Naive thymus-derived CD4-positive, alpha-beta T cell (primary cell): Measurements from ENCODE around the gene COG1. TPM values are rescaled to one million over a fixed set of nuclear protein-coding genes. Genes with fewer than 3 reads are reported as not detected.
A peak's percentile ranks its signal among the peaks of the same experiment; 100 is the strongest.

Experiments used
- ATAC-seq: fragments of 150-1000 bp; cut with Tn5 transposase; 2 replicates; pipeline ENCODE4 v1.10.0; 2021; ENCODE audit warnings: mild to moderate bottlenecking, moderate library complexity
- CTCF ChIA-PET: fragments of 350-600 bp; sonication (Branson Sonifier 250); formaldehyde crosslinking; loops from one replicate; lab custom pipeline; 2021; ENCODE audit warnings: antibody characterized with exemption; lab: Charles Lee
- POLR2A ChIA-PET: fragments of 350-600 bp; sonication (Branson Sonifier 250); formaldehyde crosslinking; loops from one replicate; lab custom pipeline; 2021; ENCODE audit warnings: antibody characterized with exemption, inconsistent platforms; lab: Charles Lee
- DNase-seq, 9 donors: peaks; one replicate each; pipeline versions ENCODE4 v3.0.0 to v3.0.0-alpha.2; 2020 to 2022; ENCODE audit warnings: mixed read lengths in 1 of 9
- H3K27ac ChIP-seq: one replicate; pipeline ENCODE4 v1.7.0; 2013; ENCODE audit warnings: mild to moderate bottlenecking, low read depth, low read length, moderate library complexity
- H3K27me3 ChIP-seq, 2 donors: one replicate each; pipeline ENCODE4 v1.7.0; 2013; ENCODE audit warnings: low read length in 2 of 2, mild to moderate bottlenecking in 2 of 2, moderate library complexity in 2 of 2; ENCODE audit not compliant: control insufficient read depth in 2 of 2, insufficient read depth in 2 of 2
- H3K36me3 ChIP-seq, 3 experiments: 1 replicate in 2 of 3; 2 replicates in 1 of 3; pipeline ENCODE4 v1.7.0; 2013; ENCODE audit warnings: low read length in 3 of 3, mild to moderate bottlenecking in 3 of 3, moderate library complexity in 1 of 3; ENCODE audit not compliant: insufficient read depth in 3 of 3, control insufficient read depth in 2 of 3
- H3K4me1 ChIP-seq, 2 donors: one replicate each; pipeline ENCODE4 v1.7.0; 2013; ENCODE audit warnings: low read length in 2 of 2, mild to moderate bottlenecking in 2 of 2, moderate library complexity in 1 of 2; ENCODE audit not compliant: control insufficient read depth in 2 of 2, insufficient read depth in 2 of 2
- H3K4me3 ChIP-seq: 2 replicates; pipeline ENCODE4 v1.7.0; 2013; ENCODE audit warnings: mild to moderate bottlenecking, low read length
- H3K9me3 ChIP-seq, 3 experiments: 1 replicate in 2 of 3; 2 replicates in 1 of 3; pipeline ENCODE4 v1.7.0; 2013; ENCODE audit warnings: low read length in 3 of 3; ENCODE audit not compliant: control insufficient read depth in 2 of 3
- H3K27ac Mint-ChIP-seq, 9 donors: one replicate each; pipeline ENCODE4 v1.8.0; 2020 to 2022; ENCODE audit warnings: mixed read lengths in 9 of 9, mild to moderate bottlenecking in 8 of 9, moderate library complexity in 5 of 9, inconsistent platforms in 2 of 9
- H3K27me3 Mint-ChIP-seq, 5 donors: one replicate each; pipeline ENCODE4 v1.8.0; 2021 to 2022; ENCODE audit warnings: mixed read lengths in 5 of 5, mild to moderate bottlenecking in 1 of 5
- H3K36me3 Mint-ChIP-seq, 5 donors: one replicate each; pipeline ENCODE4 v1.8.0; 2020 to 2022; ENCODE audit warnings: mixed read lengths in 5 of 5, mild to moderate bottlenecking in 3 of 5, inconsistent platforms in 1 of 5
- H3K4me1 Mint-ChIP-seq, 7 donors: one replicate each; pipeline ENCODE4 v1.8.0; 2020 to 2022; ENCODE audit warnings: mixed read lengths in 7 of 7, mild to moderate bottlenecking in 3 of 7, inconsistent platforms in 1 of 7
- H3K4me3 Mint-ChIP-seq, 10 donors: one replicate each; pipeline ENCODE4 v1.8.0; 2020 to 2022; ENCODE audit warnings: mild to moderate bottlenecking in 10 of 10, mixed read lengths in 10 of 10, moderate library complexity in 6 of 10, inconsistent platforms in 2 of 10
- H3K9me3 Mint-ChIP-seq, 11 donors: one replicate each; pipeline ENCODE4 v1.8.0; 2020 to 2022; ENCODE audit warnings: mixed read lengths in 11 of 11, mild to moderate bottlenecking in 4 of 11, inconsistent platforms in 1 of 11, moderate library complexity in 1 of 11
- intact Hi-C, 2 donors: fragments of 100-400 bp; cut with micrococcal nuclease; formaldehyde crosslinking; loops; one replicate each; pipeline ENCODE4 v1.15.1; 2023
- polyA plus RNA-seq, 2 donors: library from polyadenylated mRNA; unstranded; fragments of 300-500 nt; fragmentation: Illumina TruSeq; gene quantifications; one replicate each; pipeline ENCODE4 v1.2.3, GENCODE V29; 2021
- total RNA-seq, 6 experiments: library from RNA in 5 of 6; stranded (reverse) in 5 of 6; gene quantifications; 1 replicate in 5 of 6; 2 replicates in 1 of 6; pipeline ENCODE4 v1.2.3 and lab custom pipeline; 2021 to 2026

Gene COG1
- total and polyA plus RNA-seq, 7 experiments from 2014 or later, result 25.2 to 92.7 (median 59.5) TPM

GRCh38 chr17:73197161-73197560 is 4.3 kb downstream of the COG1 start:
- Mint-ChIP-seq H3K4me1 (peaks cover 22 to 48% (median 42%) of the 10 kb centered on the region in 7 donors), H3K9me3 (peaks cover 0 to 3% (median 0%) of the 10 kb centered on the region in 11 donors), H3K27me3 (no peaks in the 10 kb centered on the region), H3K27ac (peak overlapping the region in 3 of 9 donors; percentile 39 to 80 (median 61)), H3K4me3 (peak overlapping the region in 1 of 10 donors; percentile 68), H3K36me3 (peaks cover 25 to 61% (median 35%) of the 10 kb centered on the region in 5 donors)
- peaks cover 9 to 13% of the 10 kb centered on the region in 2 donors for H3K4me1 ChIP-seq
- intact Hi-C loops, result no loop called here
- no peaks in the 10 kb centered on the region for H3K9me3 ChIP-seq
- ChIA-PET POLR2A (no interaction called here), CTCF (interaction anchor here (0.7 to 1.3 kb wide), 2 partner anchors 173 to 1262 kb away, joined by 3 to 4 read pairs; no protein-coding TSS in a partner anchor)
- no peak overlapping the region for H3K27ac ChIP-seq
- H3K4me3 ChIP-seq, result no peak overlapping the region
- no peaks in the 10 kb centered on the region for H3K27me3 ChIP-seq
- peaks cover 10 to 63% (median 20%) of the 10 kb centered on the region in 3 experiments for H3K36me3 ChIP-seq
- ATAC-seq, result no peak
- no peak for DNase-seq

GRCh38 chr17:73198201-73198929 is 5.5 kb downstream of the COG1 start:
- intact Hi-C loops, result no loop called here
- Mint-ChIP-seq H3K4me1 (peaks cover 25 to 60% (median 52%) of the 10 kb centered on the region in 7 donors), H3K27ac (peak overlapping the region in 4 of 9 donors; percentile 3 to 64 (median 50)), H3K9me3 (peaks cover 0 to 3% (median 0%) of the 10 kb centered on the region in 11 donors), H3K36me3 (peaks cover 30 to 70% (median 36%) of the 10 kb centered on the region in 5 donors), H3K27me3 (no peaks in the 10 kb centered on the region), H3K4me3 (no peak overlapping the region)
- H3K36me3 ChIP-seq, result peaks cover 10 to 71% (median 20%) of the 10 kb centered on the region in 3 experiments
- DNase-seq (no peak), ATAC-seq (no peak)
- ChIA-PET CTCF (no interaction called here), POLR2A (no interaction called here)
- H3K27me3 ChIP-seq, result no peaks in the 10 kb centered on the region
- peaks cover 9 to 24% of the 10 kb centered on the region in 2 donors for H3K4me1 ChIP-seq
- no peak overlapping the region for H3K27ac ChIP-seq
- no peaks in the 10 kb centered on the region for H3K9me3 ChIP-seq
- H3K4me3 ChIP-seq, result no peak overlapping the region

GRCh38 chr17:73198930-73199260 is 6.0 kb downstream of the COG1 start:
- ATAC-seq, result no peak
- peaks cover 10 to 25% of the 10 kb centered on the region in 2 donors for H3K4me1 ChIP-seq
- Mint-ChIP-seq H3K9me3 (peaks cover 0 to 3% (median 0%) of the 10 kb centered on the region in 11 donors), H3K27ac (peak overlapping the region in 1 of 9 donors; percentile 36), H3K36me3 (peaks cover 34 to 75% (median 36%) of the 10 kb centered on the region in 5 donors), H3K27me3 (no peaks in the 10 kb centered on the region), H3K4me3 (no peak overlapping the region), H3K4me1 (peaks cover 24 to 60% (median 52%) of the 10 kb centered on the region in 7 donors)
- H3K27ac ChIP-seq, result no peak overlapping the region
- H3K9me3 ChIP-seq, result no peaks in the 10 kb centered on the region
- intact Hi-C loops, result no loop called here
- ChIA-PET CTCF (no interaction called here), POLR2A (no interaction called here)
- H3K27me3 ChIP-seq, result no peaks in the 10 kb centered on the region
- H3K4me3 ChIP-seq, result no peak overlapping the region
- H3K36me3 ChIP-seq, result peaks cover 10 to 74% (median 20%) of the 10 kb centered on the region in 3 experiments
- no peak for DNase-seq

DNA sequence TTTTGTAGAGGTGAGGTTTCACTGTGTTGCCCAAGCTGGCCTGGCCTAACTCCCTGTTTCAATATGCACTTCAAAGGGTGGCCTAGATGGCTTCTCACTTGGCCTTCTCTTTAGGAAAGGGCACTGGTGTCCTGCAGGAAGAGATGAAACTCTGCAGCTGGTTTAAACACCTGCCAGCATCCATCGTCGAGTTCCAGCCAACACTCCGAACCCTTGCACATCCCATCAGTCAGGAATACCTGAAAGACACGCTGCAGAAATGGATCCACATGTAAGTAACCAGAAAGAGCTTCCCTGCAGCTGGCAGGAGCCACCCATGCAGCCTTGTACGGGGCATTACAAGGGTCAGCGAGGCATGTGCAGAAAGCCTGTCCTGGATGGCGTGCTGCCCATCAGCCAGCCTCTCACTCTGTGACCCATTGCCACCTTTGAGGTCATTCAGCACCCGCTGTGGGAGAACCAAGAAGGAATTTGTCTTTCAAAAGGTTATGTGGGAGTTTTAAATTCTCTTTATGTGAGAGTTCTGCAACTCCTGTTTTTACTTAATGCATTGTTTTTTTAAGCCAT is 7.0 kb downstream of the COG1 start:
- intact Hi-C loops, result no loop called here

DNA sequence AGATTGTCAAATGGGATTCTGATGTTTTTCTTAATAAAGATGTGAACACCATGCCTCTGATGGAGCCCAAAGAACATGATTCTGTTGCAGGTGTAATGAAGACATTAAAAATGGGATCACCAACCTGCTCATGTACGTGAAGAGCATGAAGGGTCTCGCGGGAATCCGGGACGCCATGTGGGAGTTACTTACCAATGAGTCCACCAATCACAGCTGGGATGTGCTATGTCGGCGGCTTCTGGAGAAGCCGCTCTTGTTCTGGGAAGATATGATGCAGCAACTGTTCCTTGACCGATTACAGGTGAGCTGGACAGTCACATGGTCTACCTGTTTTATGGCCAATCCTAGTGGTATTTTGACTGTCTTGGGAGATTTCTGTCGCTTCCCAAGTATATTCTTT is 7.6 kb downstream of the COG1 start:
- H3K36me3 ChIP-seq, result peaks cover 14 to 89% (median 20%) of the 10 kb centered on the region in 3 experiments
- H3K4me1 Mint-ChIP-seq, result peaks cover 21 to 52% (median 46%) of the 10 kb centered on the region in 7 donors
- H3K27me3 ChIP-seq, result no peaks in the 10 kb centered on the region
- no peak for DNase-seq
- H3K36me3 Mint-ChIP-seq, result peaks cover 34 to 78% (median 36%) of the 10 kb centered on the region in 5 donors
- ATAC-seq, result no peak
- no peak overlapping the region for H3K27ac ChIP-seq
- peak overlapping the region in 2 of 9 donors; percentile 21 to 32 for H3K27ac Mint-ChIP-seq
- CTCF ChIA-PET, result interaction anchor here (0.7 kb wide), 1 partner anchor 170 kb away, joined by 3 read pairs; no protein-coding TSS in a partner anchor
- H3K27me3 Mint-ChIP-seq, result no peaks in the 10 kb centered on the region
- H3K4me3 Mint-ChIP-seq, result no peak overlapping the region
- POLR2A ChIA-PET, result interaction anchor here (0.6 to 0.8 kb wide), 2 partner anchors 11 to 18 kb away, joined by 4 read pairs; no protein-coding TSS in a partner anchor
- H3K4me1 ChIP-seq, result peaks cover 6 to 20% of the 10 kb centered on the region in 2 donors
- no peaks in the 10 kb centered on the region for H3K9me3 ChIP-seq
- intact Hi-C loops, result no loop called here
- no peak overlapping the region for H3K4me3 ChIP-seq
- peaks cover 0 to 3% (median 0%) of the 10 kb centered on the region in 11 donors for H3K9me3 Mint-ChIP-seq

More for the DNA sequence above, 7.0 kb downstream of the COG1 start:
- Histone ChIP-seq H3K4me1 (peaks cover 7 to 23% of the 10 kb centered on the region in 2 donors), H3K36me3 (peaks cover 10 to 83% (median 20%) of the 10 kb centered on the region in 3 experiments), H3K4me3 (no peak overlapping the region), H3K27me3 (no peaks in the 10 kb centered on the region), H3K27ac (no peak overlapping the region), H3K9me3 (no peaks in the 10 kb centered on the region)
- H3K27ac Mint-ChIP-seq, result peak overlapping the region in 1 of 9 donors; percentile 83
- peaks cover 0 to 3% (median 0%) of the 10 kb centered on the region in 11 donors for H3K9me3 Mint-ChIP-seq
- DNase-seq (no peak), ATAC-seq (no peak)
- ChIA-PET POLR2A (no interaction called here), CTCF (no interaction called here)
- no peak overlapping the region for H3K4me3 Mint-ChIP-seq
- H3K27me3 Mint-ChIP-seq, result no peaks in the 10 kb centered on the region
- H3K4me1 Mint-ChIP-seq, result peaks cover 23 to 57% (median 51%) of the 10 kb centered on the region in 7 donors
- H3K36me3 Mint-ChIP-seq, result peaks cover 34 to 75% (median 36%) of the 10 kb centered on the region in 5 donors

GRCh38 chr17:73201215-73202069 is 8.6 kb downstream of the COG1 start:
- Histone ChIP-seq H3K27ac (no peak overlapping the region), H3K9me3 (no peaks in the 10 kb centered on the region), H3K36me3 (peaks cover 18 to 94% (median 26%) of the 10 kb centered on the region in 3 experiments), H3K4me3 (no peak overlapping the region), H3K27me3 (no peaks in the 10 kb centered on the region), H3K4me1 (peaks cover 6 to 20% of the 10 kb centered on the region in 2 donors)
- peaks cover 21 to 43% (median 39%) of the 10 kb centered on the region in 7 donors for H3K4me1 Mint-ChIP-seq
- no peak for ATAC-seq
- no peak for DNase-seq
- peak overlapping the region in 2 of 10 donors; percentile 36 to 38 for H3K4me3 Mint-ChIP-seq
- ChIA-PET CTCF (interaction anchor here (0.6 to 1.4 kb wide), 3 partner anchors 169 to 1295 kb away, joined by 3 read pairs; no protein-coding TSS in a partner anchor), POLR2A (interaction anchor here (0.6 to 0.8 kb wide), 2 partner anchors 10 kb away, joined by 3 to 4 read pairs; no protein-coding TSS in a partner anchor)
- H3K9me3 Mint-ChIP-seq, result peaks cover 0 to 3% (median 0%) of the 10 kb centered on the region in 11 donors
- H3K27ac Mint-ChIP-seq, result peak overlapping the region in 6 of 9 donors; percentile 12 to 93 (median 77)
- no peaks in the 10 kb centered on the region for H3K27me3 Mint-ChIP-seq
- H3K36me3 Mint-ChIP-seq, result peaks cover 34 to 79% (median 39%) of the 10 kb centered on the region in 5 donors
- intact Hi-C loops, result no loop called here
